HCT116 (cell line): ENCODE results near the gene ZBTB38. TPM values are rescaled to one million over a fixed set of nuclear protein-coding genes. Genes with fewer than 3 reads are reported as not detected.

Experiments used
- ATAC-seq: fragments of 200-7000 bp; cut with Tn5 transposase; 2 replicates; pipeline ENCODE4 v1.9.1; 2020; ENCODE audit warnings: mild to moderate bottlenecking, moderate library complexity
- BruUV-seq: library from RNA; stranded (reverse); fragments of 400-500 nt; replicated peaks from 2 replicates; lab custom pipeline; 2021; lab: Mats Ljungman, UMichigan
- CTCF ChIA-PET: fragments of 300-600 bp; sonication (Branson Sonifier 250); formaldehyde crosslinking; loops from one replicate; lab custom pipeline; 2021; ENCODE audit warnings: antibody characterized with exemption; lab: Charles Lee
- POLR2A ChIA-PET: fragments of 300-600, 350-600 bp; sonication (Branson Sonifier 250); formaldehyde crosslinking; loops from one replicate; lab custom pipeline; 2021; ENCODE audit warnings: antibody characterized with exemption; lab: Charles Lee
- RAD21 ChIA-PET, 2 experiments: fragments of 300-600 bp; sonication (Branson Sonifier 250); formaldehyde crosslinking; loops; one replicate each; lab custom pipeline; 2023; ENCODE audit warnings: low total read pairs in 2 of 2; ENCODE audit not compliant: uncharacterized antibody in 2 of 2, unreplicated experiment in 2 of 2, low non-redundant PET in 1 of 2; lab: Charles Lee
- DNase-seq: peaks from one replicate; pipeline ENCODE4 v3.0.0-alpha.2; 2010; ENCODE audit warnings: low read depth, low spot score
- H2AFZ ChIP-seq: fragments of 200-600 bp; shearing (Covaris generic), sonication (generic); 2 replicates; pipeline ENCODE4 v1.6.1; 2017; ENCODE audit warnings: low read depth, mixed run types, mixed read lengths, antibody characterized with exemption, low read length; ENCODE audit not compliant: poor library complexity, severe bottlenecking
- H3K27ac ChIP-seq: 2 replicates; pipeline ENCODE4 v1.5.1; 2012; ENCODE audit warnings: low read depth, low read length
- H3K27me3 ChIP-seq: fragments of 200-600 bp; sonication (generic); 2 replicates; pipeline ENCODE4 v1.6.1; 2016; ENCODE audit warnings: mixed run types, low read length, mixed read lengths; ENCODE audit not compliant: insufficient read depth
- H3K36me3 ChIP-seq, 2 experiments: fragments of 200-500 bp in 1 of 2; fragments of 200-600 bp in 1 of 2; sonication (Bioruptor generic) in 1 of 2; sonication (generic) in 1 of 2; 2 replicates each; pipeline versions ENCODE4 v1.5.1 to v1.6.1; 2014 to 2016; ENCODE audit warnings: low read length in 2 of 2, inconsistent platforms in 1 of 2, mixed read lengths in 1 of 2, mixed run types in 1 of 2; ENCODE audit not compliant: insufficient read depth in 2 of 2, control insufficient read depth in 1 of 2
- H3K4me1 ChIP-seq, 2 experiments: fragments of 200-600 bp in 1 of 2; sonication (generic) in 1 of 2; 2 replicates each; pipeline versions ENCODE4 v1.5.1 to v1.6.1; 2012 to 2017; ENCODE audit warnings: low read length in 2 of 2, inconsistent platforms in 1 of 2, mild to moderate bottlenecking in 1 of 2, mixed read lengths in 1 of 2, mixed run types in 1 of 2, moderate library complexity in 1 of 2; ENCODE audit not compliant: insufficient read depth in 2 of 2, control insufficient read depth in 1 of 2
- H3K4me2 ChIP-seq: fragments of 200-600 bp; sonication (generic); 2 replicates; pipeline ENCODE4 v1.6.1; 2017; ENCODE audit warnings: mixed run types, low read length, mixed read lengths
- H3K4me3 ChIP-seq, 2 experiments: fragments of 200-600 bp in 1 of 2; sonication (generic) in 1 of 2; replicated peaks in 1 of 2; 2 replicates each; pipeline ENCODE4 v1.5.1; 2011 to 2016; ENCODE audit warnings: low read length in 2 of 2, control low read depth in 1 of 2, low read depth in 1 of 2, mild to moderate bottlenecking in 1 of 2, mixed read lengths in 1 of 2, mixed run types in 1 of 2
- H3K79me2 ChIP-seq: fragments of 200-600 bp; sonication (generic); 2 replicates; pipeline ENCODE4 v1.6.1; 2017; ENCODE audit warnings: mild to moderate bottlenecking, mixed run types, low read length, moderate library complexity, mixed read lengths; ENCODE audit not compliant: insufficient read depth
- H3K9ac ChIP-seq: fragments of 200-600 bp; sonication (generic); 2 replicates; pipeline ENCODE4 v1.6.1; 2016; ENCODE audit warnings: low read length, mixed read lengths
- H3K9me2 ChIP-seq: fragments of 200-600 bp; sonication (generic), shearing (Covaris generic); 2 replicates; pipeline ENCODE4 v1.6.1; 2017; ENCODE audit warnings: mixed run types, mild to moderate bottlenecking, moderate library complexity; ENCODE audit not compliant: insufficient read depth
- H3K9me3 ChIP-seq, 2 experiments: fragments of 200-500 bp in 1 of 2; fragments of 200-600 bp in 1 of 2; sonication (Bioruptor generic) in 1 of 2; sonication (generic) in 1 of 2; 2 replicates each; pipeline ENCODE4 v1.6.1; 2014 to 2017; ENCODE audit warnings: low read length in 2 of 2, mixed read lengths in 2 of 2, inconsistent platforms in 1 of 2, low read depth in 1 of 2, mild to moderate bottlenecking in 1 of 2, mixed run types in 1 of 2, moderate library complexity in 1 of 2; ENCODE audit not compliant: control insufficient read depth in 1 of 2, insufficient read depth in 1 of 2
- H4K20me1 ChIP-seq: fragments of 200-600 bp; sonication (generic), shearing (Covaris generic); 2 replicates; pipeline ENCODE4 v1.6.1; 2017; ENCODE audit warnings: mixed run types, mild to moderate bottlenecking, moderate library complexity; ENCODE audit not compliant: insufficient read depth
- CBX3 ChIP-seq: IDR thresholded peaks from 2 replicates; pipeline ENCODE4 v1.6.1; 2012; ENCODE audit warnings: low read depth
- CEBPB ChIP-seq: IDR thresholded peaks from 2 replicates; pipeline ENCODE4 v1.6.1; 2012; ENCODE audit warnings: low read depth
- EGR1 ChIP-seq: IDR thresholded peaks from 2 replicates; pipeline ENCODE4 v1.6.1; 2012; ENCODE audit warnings: low read depth
- EZH2phosphoT487 ChIP-seq: fragments of 200-600 bp; IDR thresholded peaks from 2 replicates; pipeline ENCODE4 v1.6.1; 2018; ENCODE audit warnings: antibody characterized with exemption, borderline replicate concordance
- FOSL1 ChIP-seq: IDR thresholded peaks from 2 replicates; pipeline ENCODE4 v1.6.1; 2012; ENCODE audit warnings: low read depth
- JUND ChIP-seq: IDR thresholded peaks from 2 replicates; pipeline ENCODE4 v1.6.1; 2012
- POLR2A ChIP-seq: IDR thresholded peaks from 2 replicates; pipeline ENCODE4 v1.7.0; 2011; ENCODE audit warnings: borderline replicate concordance; ENCODE audit not compliant: insufficient read depth, insufficient read length; ENCODE audit errors: extremely low read depth
- RAD21 ChIP-seq: IDR thresholded peaks from 2 replicates; pipeline ENCODE4 v1.6.1; 2012; ENCODE audit warnings: low read depth, mild to moderate bottlenecking
- SP1 ChIP-seq: IDR thresholded peaks from 2 replicates; pipeline ENCODE4 v1.6.1; 2012; ENCODE audit warnings: low read depth
- SRF ChIP-seq: IDR thresholded peaks from 2 replicates; pipeline ENCODE4 v1.6.1; 2012; ENCODE audit warnings: low read depth
- TCF7L2 ChIP-seq: IDR thresholded peaks from 2 replicates; pipeline ENCODE4 v1.7.0; 2011; ENCODE audit warnings: borderline replicate concordance, inconsistent platforms; ENCODE audit not compliant: insufficient read depth, insufficient read length; ENCODE audit errors: extremely low read depth
- YY1 ChIP-seq: IDR thresholded peaks from 2 replicates; pipeline ENCODE4 v1.6.1; 2011; ENCODE audit warnings: low read length, low read depth, moderate library complexity, mild to moderate bottlenecking; ENCODE audit not compliant: insufficient replicate concordance; ENCODE audit errors: extremely low read depth
- ZFX ChIP-seq: fragments of 450-650 bp; IDR thresholded peaks from 2 replicates; pipeline ENCODE4 v1.6.1; 2017
- ZNF274 ChIP-seq: fragments of 200-500 bp; sonication (Bioruptor generic); IDR thresholded peaks from 2 replicates; pipeline ENCODE4 v1.6.1; 2014; ENCODE audit warnings: mild to moderate bottlenecking, low read depth, low read length, inconsistent platforms
- intact Hi-C: fragments of 100-400 bp; cut with micrococcal nuclease; formaldehyde crosslinking; loops from 2 replicates; pipeline ENCODE4 v1.10.0; 2022
- total RNA-seq: library from RNA; stranded (reverse); gene quantifications from one replicate; pipeline ENCODE4 v1.2.1, GENCODE V29; 2021; ENCODE audit not compliant: unreplicated experiment
- TF ChIP-seq, protein P1 (sequence below): IDR thresholded peaks from 2 replicates; pipeline ENCODE4 v1.6.1; 2012
- TF ChIP-seq, protein P2 (sequence below), 3 experiments: fragments of 200-600 bp in 1 of 3; sonication (generic) in 1 of 3; IDR thresholded peaks in 2 of 3; conservative IDR thresholded peaks in 1 of 3; 2 replicates each; pipeline ENCODE4 v1.5.1; 2012 to 2017; ENCODE audit warnings: low read depth in 2 of 3, low read length in 2 of 3, antibody characterized with exemption in 1 of 3, borderline replicate concordance in 1 of 3, control low read depth in 1 of 3, mild to moderate bottlenecking in 1 of 3, mixed read lengths in 1 of 3, mixed run types in 1 of 3, moderate library complexity in 1 of 3; ENCODE audit not compliant: insufficient read depth in 1 of 3
- TF ChIP-seq, protein P3 (sequence below): IDR thresholded peaks from 2 replicates; pipeline ENCODE4 v1.6.1; 2011; ENCODE audit warnings: mild to moderate bottlenecking, low read length, moderate library complexity; ENCODE audit not compliant: insufficient replicate concordance; ENCODE audit errors: extremely low read depth
- TF ChIP-seq, protein P4 (sequence below): IDR thresholded peaks from 2 replicates; pipeline ENCODE4 v1.6.1; 2012; ENCODE audit warnings: low read depth

ZBTB38 gene
- total RNA-seq, 1 experiment from 2014 or later = 33.5 TPM

DNA sequence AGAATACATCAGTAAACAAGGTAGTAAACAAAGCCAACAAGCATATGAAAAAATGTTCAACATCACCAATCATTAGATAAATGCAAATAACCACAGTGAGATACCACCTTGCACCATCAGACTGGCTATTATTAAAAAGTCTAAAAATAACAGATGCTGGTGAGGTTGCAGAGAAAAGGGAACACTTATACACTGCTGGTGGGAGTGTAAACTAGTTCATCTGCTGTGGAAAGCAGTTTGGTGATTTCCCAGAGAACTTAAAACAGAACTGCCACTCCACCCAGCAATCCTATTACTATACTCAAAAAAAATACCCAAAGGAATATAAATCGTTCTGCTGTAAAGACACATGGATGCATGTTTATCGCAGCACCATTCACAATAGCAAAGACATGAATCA, 30.3 kb upstream of the ZBTB38 start:
- RAD21 ChIA-PET = no interaction called here
- Histone ChIP-seq H3K27ac (no peak overlapping the region), H4K20me1 (no peaks in the 10 kb centered on the region), H3K4me2 (no peak overlapping the region), H3K9me3 (no peaks in the 10 kb centered on the region), H3K9ac (no peak overlapping the region), H3K4me1 (no peaks in the 10 kb centered on the region), H2AFZ (no peak overlapping the region), H3K9me2 (no peaks in the 10 kb centered on the region), H3K4me3 (no peak overlapping the region), H3K27me3 (no peaks in the 10 kb centered on the region), H3K36me3 (no peaks in the 10 kb centered on the region), H3K79me2 (no peaks in the 10 kb centered on the region)
- intact Hi-C loops = no loop called here
- POLR2A ChIA-PET = no interaction called here
- ATAC-seq = no peak
- TF ChIP-seq EZH2phosphoT487 (no peak), CEBPB (no peak), JUND (no peak), SP1 (no peak), TCF7L2 (no peak), ZNF274 (no peak), YY1 (no peak), FOSL1 (no peak), EGR1 (no peak), ZFX (no peak), SRF (no peak), POLR2A (no peak), CBX3 (no peak), RAD21 (no peak)
- TF ChIP-seq, protein P1, sequence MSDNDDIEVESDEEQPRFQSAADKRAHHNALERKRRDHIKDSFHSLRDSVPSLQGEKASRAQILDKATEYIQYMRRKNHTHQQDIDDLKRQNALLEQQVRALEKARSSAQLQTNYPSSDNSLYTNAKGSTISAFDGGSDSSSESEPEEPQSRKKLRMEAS = no peak
- TF ChIP-seq, protein P2, sequence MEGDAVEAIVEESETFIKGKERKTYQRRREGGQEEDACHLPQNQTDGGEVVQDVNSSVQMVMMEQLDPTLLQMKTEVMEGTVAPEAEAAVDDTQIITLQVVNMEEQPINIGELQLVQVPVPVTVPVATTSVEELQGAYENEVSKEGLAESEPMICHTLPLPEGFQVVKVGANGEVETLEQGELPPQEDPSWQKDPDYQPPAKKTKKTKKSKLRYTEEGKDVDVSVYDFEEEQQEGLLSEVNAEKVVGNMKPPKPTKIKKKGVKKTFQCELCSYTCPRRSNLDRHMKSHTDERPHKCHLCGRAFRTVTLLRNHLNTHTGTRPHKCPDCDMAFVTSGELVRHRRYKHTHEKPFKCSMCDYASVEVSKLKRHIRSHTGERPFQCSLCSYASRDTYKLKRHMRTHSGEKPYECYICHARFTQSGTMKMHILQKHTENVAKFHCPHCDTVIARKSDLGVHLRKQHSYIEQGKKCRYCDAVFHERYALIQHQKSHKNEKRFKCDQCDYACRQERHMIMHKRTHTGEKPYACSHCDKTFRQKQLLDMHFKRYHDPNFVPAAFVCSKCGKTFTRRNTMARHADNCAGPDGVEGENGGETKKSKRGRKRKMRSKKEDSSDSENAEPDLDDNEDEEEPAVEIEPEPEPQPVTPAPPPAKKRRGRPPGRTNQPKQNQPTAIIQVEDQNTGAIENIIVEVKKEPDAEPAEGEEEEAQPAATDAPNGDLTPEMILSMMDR (IDR thresholded peaks at IDR 0.05 in 2 of 3, conservative IDR thresholded peaks at IDR 0.05 in 1 of 3; ENCODE audit: borderline replicate concordance in 1 of 3, insufficient read depth in 1 of 3, low read depth in 2 of 3, low read length in 2 of 3) = no peak
- TF ChIP-seq, protein P3, sequence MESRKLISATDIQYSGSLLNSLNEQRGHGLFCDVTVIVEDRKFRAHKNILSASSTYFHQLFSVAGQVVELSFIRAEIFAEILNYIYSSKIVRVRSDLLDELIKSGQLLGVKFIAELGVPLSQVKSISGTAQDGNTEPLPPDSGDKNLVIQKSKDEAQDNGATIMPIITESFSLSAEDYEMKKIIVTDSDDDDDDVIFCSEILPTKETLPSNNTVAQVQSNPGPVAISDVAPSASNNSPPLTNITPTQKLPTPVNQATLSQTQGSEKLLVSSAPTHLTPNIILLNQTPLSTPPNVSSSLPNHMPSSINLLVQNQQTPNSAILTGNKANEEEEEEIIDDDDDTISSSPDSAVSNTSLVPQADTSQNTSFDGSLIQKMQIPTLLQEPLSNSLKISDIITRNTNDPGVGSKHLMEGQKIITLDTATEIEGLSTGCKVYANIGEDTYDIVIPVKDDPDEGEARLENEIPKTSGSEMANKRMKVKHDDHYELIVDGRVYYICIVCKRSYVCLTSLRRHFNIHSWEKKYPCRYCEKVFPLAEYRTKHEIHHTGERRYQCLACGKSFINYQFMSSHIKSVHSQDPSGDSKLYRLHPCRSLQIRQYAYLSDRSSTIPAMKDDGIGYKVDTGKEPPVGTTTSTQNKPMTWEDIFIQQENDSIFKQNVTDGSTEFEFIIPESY = no peak
- TF ChIP-seq, protein P4, sequence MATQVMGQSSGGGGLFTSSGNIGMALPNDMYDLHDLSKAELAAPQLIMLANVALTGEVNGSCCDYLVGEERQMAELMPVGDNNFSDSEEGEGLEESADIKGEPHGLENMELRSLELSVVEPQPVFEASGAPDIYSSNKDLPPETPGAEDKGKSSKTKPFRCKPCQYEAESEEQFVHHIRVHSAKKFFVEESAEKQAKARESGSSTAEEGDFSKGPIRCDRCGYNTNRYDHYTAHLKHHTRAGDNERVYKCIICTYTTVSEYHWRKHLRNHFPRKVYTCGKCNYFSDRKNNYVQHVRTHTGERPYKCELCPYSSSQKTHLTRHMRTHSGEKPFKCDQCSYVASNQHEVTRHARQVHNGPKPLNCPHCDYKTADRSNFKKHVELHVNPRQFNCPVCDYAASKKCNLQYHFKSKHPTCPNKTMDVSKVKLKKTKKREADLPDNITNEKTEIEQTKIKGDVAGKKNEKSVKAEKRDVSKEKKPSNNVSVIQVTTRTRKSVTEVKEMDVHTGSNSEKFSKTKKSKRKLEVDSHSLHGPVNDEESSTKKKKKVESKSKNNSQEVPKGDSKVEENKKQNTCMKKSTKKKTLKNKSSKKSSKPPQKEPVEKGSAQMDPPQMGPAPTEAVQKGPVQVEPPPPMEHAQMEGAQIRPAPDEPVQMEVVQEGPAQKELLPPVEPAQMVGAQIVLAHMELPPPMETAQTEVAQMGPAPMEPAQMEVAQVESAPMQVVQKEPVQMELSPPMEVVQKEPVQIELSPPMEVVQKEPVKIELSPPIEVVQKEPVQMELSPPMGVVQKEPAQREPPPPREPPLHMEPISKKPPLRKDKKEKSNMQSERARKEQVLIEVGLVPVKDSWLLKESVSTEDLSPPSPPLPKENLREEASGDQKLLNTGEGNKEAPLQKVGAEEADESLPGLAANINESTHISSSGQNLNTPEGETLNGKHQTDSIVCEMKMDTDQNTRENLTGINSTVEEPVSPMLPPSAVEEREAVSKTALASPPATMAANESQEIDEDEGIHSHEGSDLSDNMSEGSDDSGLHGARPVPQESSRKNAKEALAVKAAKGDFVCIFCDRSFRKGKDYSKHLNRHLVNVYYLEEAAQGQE = no peak
- DNase-seq = no peak
- BruUV-seq = no TSS peak
- CTCF ChIA-PET = no interaction called here
